Activated naive CD8-positive, alpha-beta T cell (primary cell): ENCODE results near the gene HINT1.
"Not testable (repeated sequence)": the region's sequence is repeated elsewhere in the genome, so short reads cannot be mapped to it uniquely, and the experiment has no call there.

Source experiments
- H3K27ac Mint-ChIP-seq: one replicate; pipeline ENCODE4 v1.8.0; 2021; ENCODE audit warnings: mixed read lengths
- H3K27me3 Mint-ChIP-seq: one replicate; pipeline ENCODE4 v1.8.0; 2021; ENCODE audit warnings: mixed read lengths
- H3K36me3 Mint-ChIP-seq: one replicate; pipeline ENCODE4 v1.8.0; 2021; ENCODE audit warnings: mixed read lengths
- H3K4me1 Mint-ChIP-seq: one replicate; pipeline ENCODE4 v1.8.0; 2021; ENCODE audit warnings: low read depth, mixed read lengths
- H3K4me3 Mint-ChIP-seq: one replicate; pipeline ENCODE4 v1.8.0; 2021; ENCODE audit warnings: mild to moderate bottlenecking, mixed read lengths
- H3K9me3 Mint-ChIP-seq: one replicate; pipeline ENCODE4 v1.8.0; 2021; ENCODE audit warnings: low read depth, mixed read lengths

HINT1 gene

DNA sequence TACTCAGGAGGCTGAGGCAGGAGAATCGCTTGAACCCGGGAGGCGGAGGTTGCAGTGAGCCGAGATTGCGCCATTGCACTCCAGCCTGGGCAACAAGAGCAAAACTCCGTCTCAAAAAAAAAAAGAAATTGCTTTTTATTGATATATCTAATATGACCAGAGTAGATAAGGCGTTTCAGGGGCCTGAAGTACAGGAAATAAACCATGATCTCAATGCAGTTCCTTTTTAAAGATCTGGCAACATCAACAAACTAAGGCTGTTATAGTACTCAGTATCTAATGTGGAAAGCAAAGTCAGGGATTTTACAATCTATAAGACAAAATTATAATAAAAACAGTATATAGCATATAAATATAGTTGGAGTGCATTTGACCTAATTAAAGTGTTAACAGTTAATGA lies 28.8 kb upstream of the HINT1 start:
- H3K4me3 Mint-ChIP-seq, H3K27ac Mint-ChIP-seq, H3K9me3 Mint-ChIP-seq, H3K27me3 Mint-ChIP-seq: not testable (repeated sequence)
- Mint-ChIP-seq H3K4me1 (peaks cover 24% of the 10 kb centered on the region), H3K36me3 (peaks cover 14% of the 10 kb centered on the region)

DNA sequence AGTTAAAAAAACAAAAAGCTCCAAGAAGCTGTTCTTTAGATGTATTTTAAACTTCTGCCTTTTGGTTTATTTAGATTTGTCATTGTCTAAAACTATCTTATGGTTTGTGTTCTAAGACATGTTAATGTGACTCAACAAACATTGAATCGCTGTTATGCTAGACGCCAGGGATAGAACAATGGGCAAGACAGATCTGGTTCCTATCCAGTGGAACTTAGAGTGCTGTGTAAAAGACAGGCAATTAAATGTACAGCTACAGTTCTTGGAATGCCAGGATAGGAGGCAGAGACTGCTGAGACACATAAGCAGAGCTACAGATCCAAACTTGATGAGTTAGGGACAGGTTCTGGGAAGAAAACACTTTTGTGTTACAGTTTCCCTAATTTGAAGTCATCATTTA lies 28.1 kb upstream of the HINT1 start:
- Mint-ChIP-seq H3K9me3 (no peaks in the 10 kb centered on the region), H3K36me3 (peaks cover 11% of the 10 kb centered on the region), H3K4me3 (no peak overlapping the region), H3K27me3 (no peaks in the 10 kb centered on the region), H3K4me1 (peaks cover 22% of the 10 kb centered on the region), H3K27ac (peak overlapping the region; percentile 4)

DNA sequence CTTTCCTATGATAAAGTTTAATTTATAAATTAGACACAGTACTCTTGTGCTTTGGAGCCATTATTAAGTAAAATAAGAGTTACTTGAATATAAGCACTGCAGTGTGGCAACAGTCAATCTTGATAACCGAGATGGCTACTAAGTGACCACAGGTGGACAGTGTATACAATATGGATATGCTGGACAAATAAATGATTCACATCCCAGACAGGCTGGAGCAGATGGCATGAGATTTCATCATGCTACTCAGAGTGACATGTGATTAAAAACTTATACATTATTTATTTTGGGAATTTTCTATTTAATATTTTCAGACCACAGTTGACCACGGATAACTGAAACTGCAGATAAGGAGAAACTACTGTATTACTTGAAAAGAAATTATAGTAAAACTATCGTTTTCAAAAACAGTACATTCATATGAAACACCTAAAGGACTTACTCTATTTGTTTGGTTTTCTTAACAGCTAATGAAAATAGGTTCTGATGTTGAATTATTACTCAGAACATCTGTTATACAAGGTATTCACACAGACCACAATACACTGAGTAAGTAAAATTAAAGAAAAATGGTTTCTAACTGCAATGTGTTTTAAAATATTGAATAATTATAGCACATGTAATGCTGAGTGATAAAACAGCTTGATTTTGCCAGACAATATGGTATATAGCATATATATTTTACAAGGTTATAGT lies 21.7 kb upstream of the HINT1 start:
- Mint-ChIP-seq H3K9me3 (no peaks in the 10 kb centered on the region), H3K36me3 (peaks cover 10% of the 10 kb centered on the region), H3K4me1 (peaks cover 11% of the 10 kb centered on the region), H3K27ac (no peak overlapping the region), H3K4me3 (no peak overlapping the region), H3K27me3 (no peaks in the 10 kb centered on the region)

DNA sequence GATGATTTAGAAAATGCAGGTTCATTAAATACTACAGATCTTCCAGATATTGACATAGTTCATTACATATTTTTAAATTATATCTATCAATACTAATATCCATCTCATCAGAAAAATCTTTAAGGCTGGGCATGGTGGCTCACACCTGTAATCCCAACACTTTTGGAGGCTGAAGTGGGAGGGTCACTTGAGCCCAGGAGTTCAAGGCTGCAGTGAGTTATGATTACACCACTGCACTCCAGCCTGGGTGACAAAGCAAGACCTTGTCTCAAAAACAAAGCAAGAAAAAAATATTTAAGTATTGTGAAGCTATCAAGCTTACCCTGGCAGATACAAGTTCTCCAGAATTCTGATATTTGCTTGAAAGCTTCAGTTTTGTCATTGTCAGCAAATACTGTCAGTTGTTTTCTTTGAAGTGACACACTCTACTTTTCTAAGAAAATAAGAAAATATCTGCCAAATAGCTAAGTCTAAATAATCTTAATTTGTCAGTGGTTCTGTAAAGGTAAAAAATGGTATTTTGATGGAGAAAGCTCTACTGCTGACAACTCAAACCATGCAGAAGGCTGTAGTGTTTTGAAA lies 20.6 kb upstream of the HINT1 start:
- peaks cover 8% of the 10 kb centered on the region for H3K4me1 Mint-ChIP-seq
- no peaks in the 10 kb centered on the region for H3K27me3 Mint-ChIP-seq
- H3K27ac Mint-ChIP-seq = no peak overlapping the region
- H3K36me3 Mint-ChIP-seq = peaks cover 10% of the 10 kb centered on the region
- no peaks in the 10 kb centered on the region for H3K9me3 Mint-ChIP-seq
- no peak overlapping the region for H3K4me3 Mint-ChIP-seq

DNA sequence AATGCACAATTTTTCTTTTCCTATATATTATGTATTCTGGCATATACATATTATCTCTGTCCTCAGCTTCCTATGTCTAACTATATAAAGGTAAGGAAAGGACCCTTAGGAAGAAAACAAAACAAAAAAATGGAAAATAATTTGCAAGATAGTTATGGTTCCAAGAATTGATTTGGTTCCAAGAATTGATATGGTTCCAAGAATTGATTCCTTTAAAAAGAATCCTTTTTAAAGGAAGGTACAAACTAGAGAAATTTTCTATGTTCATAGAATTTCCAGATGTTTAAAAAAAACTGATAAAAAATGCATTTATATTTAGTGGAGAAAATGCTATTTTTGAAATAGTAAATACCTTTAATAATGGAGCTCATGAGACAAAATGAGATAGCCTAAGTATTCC lies 17.8 kb upstream of the HINT1 start:
- H3K27me3 Mint-ChIP-seq = no peaks in the 10 kb centered on the region
- no peak overlapping the region for H3K4me3 Mint-ChIP-seq
- H3K36me3 Mint-ChIP-seq = peaks cover 9% of the 10 kb centered on the region
- peaks cover 14% of the 10 kb centered on the region for H3K4me1 Mint-ChIP-seq
- no peaks in the 10 kb centered on the region for H3K9me3 Mint-ChIP-seq
- H3K27ac Mint-ChIP-seq = no peak overlapping the region

DNA sequence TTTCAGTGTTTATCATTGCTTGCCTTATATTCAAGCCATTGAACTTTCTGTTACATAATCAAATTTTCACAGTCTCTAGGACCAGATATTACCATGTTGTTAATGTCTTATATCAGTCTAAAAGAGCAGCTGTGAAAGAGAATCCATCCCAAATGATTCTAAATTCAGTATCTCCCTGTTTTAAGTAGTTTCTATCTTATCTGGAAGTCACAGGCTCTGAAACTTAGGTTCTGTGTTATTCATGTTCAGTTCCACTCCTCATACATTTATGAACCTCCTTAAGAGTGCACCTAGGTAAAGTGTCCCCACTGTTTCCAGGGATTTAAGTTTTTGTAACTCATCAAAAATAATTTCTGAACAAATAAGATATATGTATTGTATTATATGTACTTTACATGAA lies 15.4 kb upstream of the HINT1 start:
- Mint-ChIP-seq H3K4me1 (peaks cover 28% of the 10 kb centered on the region), H3K9me3 (no peaks in the 10 kb centered on the region)

DNA sequence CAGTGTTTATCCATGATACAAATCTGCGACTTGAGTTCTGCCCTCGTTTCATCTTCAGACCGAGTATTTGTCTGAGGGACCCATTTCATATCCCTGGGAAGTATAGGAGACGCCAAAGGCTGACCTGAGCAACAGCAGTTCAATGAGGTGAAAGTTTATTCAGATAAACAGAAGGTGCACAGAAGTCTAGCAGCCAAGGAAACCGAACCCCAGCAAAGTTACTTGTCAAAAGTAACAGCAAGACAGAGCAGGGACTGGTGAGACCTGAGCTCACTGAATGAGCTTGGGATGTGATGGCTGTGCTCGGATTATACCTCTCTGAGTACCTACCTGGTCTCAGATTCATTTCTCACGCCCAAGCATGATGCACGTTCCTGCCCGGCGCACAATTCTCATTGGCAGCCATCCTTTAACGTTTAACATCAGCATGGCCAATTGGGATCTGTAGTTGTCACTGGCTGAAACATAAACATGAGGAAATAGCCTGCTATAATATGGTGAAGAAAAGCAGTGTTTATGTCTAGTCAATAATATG lies 6.3 kb upstream of the HINT1 start:
- Mint-ChIP-seq H3K27ac (peak overlapping the region; percentile 91), H3K4me3 (peak overlapping the region; percentile 94), H3K4me1 (peaks cover 42% of the 10 kb centered on the region), H3K36me3 (peaks cover 4% of the 10 kb centered on the region), H3K9me3 (no peaks in the 10 kb centered on the region), H3K27me3 (no peaks in the 10 kb centered on the region)

More for the DNA sequence above, 15.4 kb upstream of the HINT1 start:
- Mint-ChIP-seq H3K4me3 (no peak overlapping the region), H3K36me3 (peaks cover 14% of the 10 kb centered on the region), H3K27ac (no peak overlapping the region), H3K27me3 (no peaks in the 10 kb centered on the region)

DNA sequence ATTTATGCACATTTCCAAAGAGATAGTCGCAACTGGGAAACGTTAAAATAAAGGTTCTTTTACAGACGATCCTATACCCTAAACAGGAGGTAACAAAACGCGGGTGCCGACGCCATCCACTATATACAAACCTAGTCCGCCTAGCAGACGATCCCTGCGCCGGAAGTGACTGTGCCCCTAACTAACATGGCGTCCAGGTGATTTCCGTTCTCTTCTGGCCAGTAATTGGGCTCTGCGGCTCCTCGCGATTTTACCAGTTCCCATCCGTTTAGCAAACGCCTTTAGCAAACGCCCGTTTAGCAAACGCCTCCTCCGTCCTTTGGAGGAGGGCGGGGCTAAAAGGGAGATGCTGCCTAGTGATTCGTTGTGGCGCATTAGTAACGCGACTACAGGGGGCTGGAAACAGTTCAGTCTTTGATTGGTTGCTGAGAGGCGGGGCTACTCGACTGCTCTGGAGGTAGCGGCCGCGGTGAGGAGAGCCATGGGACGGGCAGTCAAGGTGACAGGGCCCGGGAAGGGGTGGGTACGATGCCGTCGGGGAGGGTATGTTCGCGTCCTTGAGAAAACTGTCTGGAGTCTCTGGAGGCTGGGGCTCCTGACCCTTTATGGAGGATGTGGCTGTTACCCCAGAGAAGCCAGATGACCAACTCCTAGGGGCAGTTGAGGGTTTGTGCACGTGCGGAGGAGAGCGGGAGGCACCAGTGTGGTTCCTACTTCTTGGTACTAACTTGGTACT lies 5.7 kb upstream of the HINT1 start, which contains the start of gene LYRM7:
Gene LYRM7, plus strand, starts transcription at position 405 of the 736 bp plus-strand sequence. Its CDS starts 77 bp downstream, at position 482.
- H3K4me3 Mint-ChIP-seq = peak within 1 kb of the TSS; percentile 94
- H3K27ac Mint-ChIP-seq = peak within 1 kb of the TSS; percentile 91
- H3K27me3 Mint-ChIP-seq = no peaks in the 10 kb centered on the region
- H3K9me3 Mint-ChIP-seq = no peaks in the 10 kb centered on the region
- H3K4me1 Mint-ChIP-seq = peaks cover 42% of the 10 kb centered on the region
- H3K36me3 Mint-ChIP-seq = peaks cover 2% of the 10 kb centered on the region

DNA sequence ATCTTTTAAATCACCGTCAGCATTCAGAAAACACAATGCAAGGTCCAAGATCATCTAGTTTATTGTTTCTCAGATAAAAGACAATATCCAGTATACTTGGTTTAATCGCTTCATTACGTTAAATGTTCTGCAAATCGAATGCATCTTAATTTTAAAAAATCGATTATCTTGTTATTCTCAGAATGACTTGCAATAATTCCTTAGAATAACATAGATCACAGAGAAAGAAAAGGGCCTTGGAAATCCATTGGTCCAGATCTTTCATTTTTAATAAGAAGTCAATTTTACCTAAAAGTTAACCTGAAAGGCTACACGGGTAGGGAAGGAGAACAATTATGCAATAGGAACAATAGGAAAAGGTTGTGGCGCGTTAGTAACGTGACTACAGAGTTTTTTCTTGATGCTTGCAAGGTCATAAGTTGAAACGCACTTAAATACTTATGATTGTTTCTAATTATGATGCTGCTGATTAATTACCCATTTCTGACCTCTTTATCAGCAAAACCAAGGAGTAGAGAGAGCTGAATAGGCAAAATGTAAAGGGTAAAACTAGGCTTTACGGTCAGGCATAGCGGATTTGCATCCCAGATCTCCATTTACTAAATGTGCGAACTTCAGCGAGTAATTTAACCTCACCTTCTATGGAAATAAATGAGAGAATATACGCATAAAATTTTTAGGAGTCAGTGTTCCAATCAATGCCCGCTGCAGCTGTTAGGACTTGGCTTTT lies 4.9 kb upstream of the HINT1 start:
- H3K27ac Mint-ChIP-seq = peak overlapping the region; percentile 91
- no peaks in the 10 kb centered on the region for H3K9me3 Mint-ChIP-seq
- no peaks in the 10 kb centered on the region for H3K27me3 Mint-ChIP-seq
- H3K4me1 Mint-ChIP-seq = peaks cover 47% of the 10 kb centered on the region
- H3K36me3 Mint-ChIP-seq = peaks cover 2% of the 10 kb centered on the region
- H3K4me3 Mint-ChIP-seq = peak overlapping the region; percentile 94

DNA sequence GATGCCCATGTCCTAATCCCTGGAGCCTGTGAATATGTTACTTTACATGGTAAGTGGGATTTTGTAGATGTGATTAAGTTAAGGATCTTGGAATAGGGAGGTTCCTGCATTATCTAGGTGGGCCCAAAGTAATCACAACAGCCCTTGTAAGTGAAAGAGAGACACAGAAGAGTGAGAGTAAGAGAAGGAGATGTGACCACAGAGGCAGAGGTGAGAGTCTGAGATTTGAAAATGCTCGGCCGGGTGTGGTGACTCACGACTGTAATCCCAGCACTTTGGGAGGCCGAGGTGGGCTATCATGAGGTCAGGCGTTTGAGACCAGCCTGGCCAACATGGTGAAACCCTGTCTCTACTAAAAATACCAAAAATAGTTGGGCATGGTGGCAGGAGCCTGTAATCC lies 2.6 kb upstream of the HINT1 start:
- H3K4me1 Mint-ChIP-seq = peaks cover 44% of the 10 kb centered on the region
- no peak overlapping the region for H3K4me3 Mint-ChIP-seq
- peaks cover 6% of the 10 kb centered on the region for H3K36me3 Mint-ChIP-seq
- H3K9me3 Mint-ChIP-seq = no peaks in the 10 kb centered on the region
- H3K27ac Mint-ChIP-seq = no peak overlapping the region
- no peaks in the 10 kb centered on the region for H3K27me3 Mint-ChIP-seq

DNA sequence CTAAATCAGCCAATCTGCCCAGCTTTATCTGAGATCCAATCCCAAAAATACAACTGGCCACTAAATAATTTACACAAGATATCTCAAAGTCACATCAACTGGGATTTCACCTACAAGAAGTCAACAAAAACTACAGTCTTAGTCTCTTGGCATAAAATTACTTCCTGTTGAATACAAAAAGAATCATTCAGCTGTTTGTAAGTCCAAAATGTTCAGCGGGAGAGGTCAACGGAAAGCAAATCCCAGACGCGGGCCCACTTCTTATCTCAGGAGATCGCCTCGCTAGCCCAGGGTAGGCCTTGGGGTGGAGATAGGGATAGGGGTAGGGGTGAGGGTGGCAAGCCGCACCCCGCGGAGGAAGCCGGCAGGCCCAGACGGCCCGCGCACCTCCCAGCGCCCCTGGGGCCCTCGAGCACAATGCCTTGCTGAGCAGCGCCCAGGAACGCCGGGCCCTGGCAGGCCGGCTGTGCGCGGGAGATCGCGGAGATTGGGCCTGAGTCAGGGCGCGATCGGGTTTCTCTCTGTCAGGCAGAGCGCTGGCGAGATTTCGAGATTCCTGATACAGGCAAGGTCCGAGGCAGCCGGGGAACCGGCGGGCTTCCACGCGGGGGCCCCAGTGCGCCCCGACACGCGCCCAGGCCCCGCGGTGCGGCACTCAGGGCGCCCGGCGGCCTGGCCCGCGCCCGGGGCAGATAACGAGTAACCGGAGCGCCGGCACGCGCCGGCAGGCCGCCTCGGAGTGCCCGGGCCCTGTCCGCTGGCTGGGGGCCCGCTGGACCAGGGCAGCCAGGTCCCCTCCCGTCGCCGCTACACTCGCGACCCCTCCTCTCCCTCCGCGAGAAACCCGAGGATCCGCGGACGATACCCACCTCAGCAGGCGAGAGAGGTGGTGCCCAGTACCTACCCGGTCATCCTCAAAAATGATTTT lies 601 bp downstream of the HINT1 start:
- peaks cover 50% of the 10 kb centered on the region for H3K4me1 Mint-ChIP-seq
- peak overlapping the region; percentile 99 for H3K27ac Mint-ChIP-seq
- peaks cover 11% of the 10 kb centered on the region for H3K36me3 Mint-ChIP-seq
- no peaks in the 10 kb centered on the region for H3K27me3 Mint-ChIP-seq
- H3K9me3 Mint-ChIP-seq = no peaks in the 10 kb centered on the region
- H3K4me3 Mint-ChIP-seq = peak overlapping the region; percentile 99

DNA sequence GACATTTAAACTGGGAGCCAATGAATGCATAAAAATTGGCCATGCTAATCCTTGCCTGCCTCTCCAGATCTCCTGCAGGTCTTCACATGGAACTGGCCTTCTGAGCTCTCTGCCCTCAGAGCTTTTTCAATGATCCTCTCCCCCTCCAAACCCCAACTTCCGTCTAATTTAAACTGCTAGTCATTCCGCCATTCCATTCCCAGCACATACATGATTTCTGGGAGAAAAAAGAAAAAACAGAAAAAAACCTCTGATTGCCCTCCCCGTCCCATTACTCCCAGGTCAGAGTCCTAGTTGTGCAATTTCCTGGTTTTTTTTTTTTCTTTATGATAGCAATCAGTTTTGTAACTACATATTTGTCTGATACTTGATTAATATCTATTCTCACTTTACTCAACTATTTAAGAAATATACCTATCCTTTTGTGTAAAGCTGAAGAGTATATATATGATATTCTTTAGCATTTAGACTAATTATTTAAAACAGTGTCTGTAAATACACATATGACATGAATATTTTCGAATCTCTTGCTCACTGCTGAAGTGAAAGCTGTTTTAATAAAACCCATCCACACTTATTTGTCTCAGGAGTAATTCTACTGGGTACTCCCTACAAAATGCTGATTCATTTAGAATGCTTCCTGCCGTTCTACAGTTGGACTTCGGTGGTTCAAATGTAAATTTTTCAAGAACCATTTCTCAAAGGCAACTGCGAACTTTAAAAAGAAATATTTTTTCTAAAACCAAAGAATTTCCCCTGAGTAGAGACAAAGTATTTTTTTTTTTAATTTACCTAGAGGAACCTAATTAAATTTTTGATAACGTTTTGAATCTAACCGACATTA lies 1.6 kb downstream of the HINT1 start:
- no peaks in the 10 kb centered on the region for H3K9me3 Mint-ChIP-seq
- H3K27ac Mint-ChIP-seq = peak overlapping the region; percentile 99
- peaks cover 57% of the 10 kb centered on the region for H3K4me1 Mint-ChIP-seq
- H3K27me3 Mint-ChIP-seq = no peaks in the 10 kb centered on the region
- H3K4me3 Mint-ChIP-seq = peak overlapping the region; percentile 99
- H3K36me3 Mint-ChIP-seq = peaks cover 21% of the 10 kb centered on the region

DNA sequence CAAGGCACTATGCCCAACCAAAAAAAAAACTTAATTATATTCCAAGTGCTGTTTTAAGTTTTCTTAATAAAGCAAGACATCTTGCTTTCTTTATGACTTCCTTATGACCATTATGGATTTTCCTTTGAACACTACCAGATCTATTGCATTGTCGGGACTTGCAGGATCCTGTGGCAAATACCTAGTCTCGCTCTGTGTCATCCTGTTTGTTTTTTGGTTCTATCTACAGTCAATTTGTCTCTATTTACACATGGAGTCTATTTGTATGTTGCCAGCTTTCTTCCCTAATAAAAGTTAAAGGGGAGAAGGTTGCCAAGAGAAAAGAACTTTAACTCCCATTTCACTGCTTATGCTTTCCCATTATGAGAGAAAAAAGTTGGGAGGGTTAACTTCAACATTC lies 4.9 kb downstream of the HINT1 start:
- Mint-ChIP-seq H3K4me3 (peak overlapping the region; percentile 33), H3K27me3 (no peaks in the 10 kb centered on the region), H3K9me3 (no peaks in the 10 kb centered on the region), H3K4me1 (peaks cover 66% of the 10 kb centered on the region), H3K36me3 (peaks cover 27% of the 10 kb centered on the region), H3K27ac (peak overlapping the region; percentile 34)
